Stimulated activated CD4-positive, alpha-beta T cell treated with anti-CD3 and anti-CD28 coated beads, Interleukin-15, amount 100 ng/mL, for 1 hour (primary cell): ENCODE results near the gene DUSP3.

Experiments used
- DNase-seq, 2 donors: peaks; one replicate each; pipeline ENCODE4 v3.0.0-alpha.2; 2020; ENCODE audit warnings: low read depth in 1 of 2, low spot score in 1 of 2

DUSP3 gene

GRCh38 chr17:43734376-43734775, 44.4 kb downstream of the DUSP3 start:
- DNase-seq = no peak

- no peak for DNase-seq
Measured at GRCh38 chr17:43733956-43734355, 44.8 kb downstream of the DUSP3 start.

- no peak for DNase-seq
Measured at GRCh38 chr17:43732958-43733357, 45.8 kb downstream of the DUSP3 start.

- DNase-seq = no peak
Measured at GRCh38 chr17:43728081-43728480, 50.7 kb downstream of the DUSP3 start.

- no peak for DNase-seq
Measured at GRCh38 chr17:43723697-43724359, 54.9 kb downstream of the DUSP3 start.

GRCh38 chr17:43722870-43723665, 55.7 kb downstream of the DUSP3 start:
- no peak for DNase-seq

GRCh38 chr17:43722269-43722619, 56.5 kb downstream of the DUSP3 start:
- DNase-seq = no peak

GRCh38 chr17:43721537-43722268, 57.1 kb downstream of the DUSP3 start:
- no peak for DNase-seq

GRCh38 chr17:43720311-43721060, 58.3 kb downstream of the DUSP3 start:
- DNase-seq = peak; percentile 52 to 67

- DNase-seq = no peak
Measured at GRCh38 chr17:43719578-43719977, 59.2 kb downstream of the DUSP3 start.

- no peak for DNase-seq
Measured at GRCh38 chr17:43718544-43718943, 60.2 kb downstream of the DUSP3 start.

- no peak for DNase-seq
Measured at GRCh38 chr17:43717913-43718312, 60.9 kb downstream of the DUSP3 start.
